ENCODE measurements around the gene GCNA.

GRCh38 chrX:71652405-71652804 is 74.2 kb downstream of the GCNA start:
- TF ChIP-seq MAX (IDR thresholded peaks at IDR 0.05; ENCODE audit: low read depth, low read length), result peak; percentile 84
- peak; percentile 57 for TF ChIP-seq CTCF (IDR thresholded peaks at IDR 0.05; ENCODE audit: low read depth, low read length)
- no peak for TF ChIP-seq POLR2A (IDR thresholded peaks at IDR 0.05; ENCODE audit: extremely low read depth, insufficient read length)
- peak; percentile 39; the same call in 1 of the 2 replicates for TF ChIP-seq MYC (IDR thresholded peaks at IDR 0.05; ENCODE audit: low read depth, low read length)
